T-helper 9 cell (primary cell): ENCODE results near the gene GRK5.

Source experiments
- DNase-seq: peaks from one replicate; pipeline ENCODE4 v3.0.0-alpha.2; 2020

Gene GRK5

GRCh38 chr10:119466076-119466475 lies 258.7 kb downstream of the GRK5 start:
- no peak for DNase-seq

- DNase-seq = peak; percentile 20
Measured at GRCh38 chr10:119466655-119467054, 259.3 kb downstream of the GRK5 start.

- no peak for DNase-seq
Measured at GRCh38 chr10:119468542-119469324, 261.4 kb downstream of the GRK5 start.

- DNase-seq = no peak
Measured at GRCh38 chr10:119469325-119469707, 261.9 kb downstream of the GRK5 start.

- no peak for DNase-seq
Measured at GRCh38 chr10:119469846-119470245, 262.5 kb downstream of the GRK5 start.

- no peak for DNase-seq
Measured at GRCh38 chr10:119470920-119471702, 263.7 kb downstream of the GRK5 start.

- DNase-seq = no peak
Measured at GRCh38 chr10:119473771-119474170, 266.4 kb downstream of the GRK5 start.

- DNase-seq = no peak
Measured at GRCh38 chr10:119474606-119475005, 267.2 kb downstream of the GRK5 start.

GRCh38 chr10:119477444-119477843 lies 270.1 kb downstream of the GRK5 start:
- no peak for DNase-seq

- DNase-seq = no peak
Measured at GRCh38 chr10:119478111-119478802, 270.9 kb downstream of the GRK5 start.

- no peak for DNase-seq
Measured at GRCh38 chr10:119478811-119479341, 271.5 kb downstream of the GRK5 start.

- no peak for DNase-seq
Measured at GRCh38 chr10:119479532-119479931, 272.2 kb downstream of the GRK5 start.

GRCh38 chr10:119480667-119481066 lies 273.3 kb downstream of the GRK5 start:
- no peak for DNase-seq

GRCh38 chr10:119481781-119482426 lies 274.5 kb downstream of the GRK5 start:
- DNase-seq = no peak

GRCh38 chr10:119483001-119483400 lies 275.6 kb downstream of the GRK5 start:
- DNase-seq = no peak

- no peak for DNase-seq
Measured at GRCh38 chr10:119483839-119484238, 276.5 kb downstream of the GRK5 start.

GRCh38 chr10:119488675-119489074 lies 281.3 kb downstream of the GRK5 start:
- DNase-seq = no peak

GRCh38 chr10:119489991-119490326 lies 282.6 kb downstream of the GRK5 start:
- no peak for DNase-seq

GRCh38 chr10:119491966-119492757 lies 284.8 kb downstream of the GRK5 start:
- DNase-seq = no peak

- no peak for DNase-seq
Measured at GRCh38 chr10:119493155-119493554, 285.8 kb downstream of the GRK5 start.

GRCh38 chr10:119494236-119495020 lies 287.1 kb downstream of the GRK5 start:
- no peak for DNase-seq
